HG02642 (cell line): Measurements from ENCODE around the gene RAB25.
"Not testable (repeated sequence)": the region's sequence is repeated elsewhere in the genome, so short reads cannot be mapped to it uniquely, and the experiment has no call there.

Source experiments
- ATAC-seq: cut with Tn5 transposase; IDR thresholded peaks from one replicate; pipeline ENCODE4 v1.9.1; 2021; ENCODE audit warnings: mild to moderate bottlenecking; ENCODE audit not compliant: unreplicated experiment, poor library complexity

The RAB25 gene

GRCh38 chr1:156060937-156061636 lies at the start of gene RAB25:
RAB25 (plus strand) TSS chr1:156061160; CDS start chr1:156061401, 241 bp downstream.
- no peak for ATAC-seq

- peak; percentile 72 for ATAC-seq
These were observed 48.7 kb upstream of the RAB25 start for GRCh38 chr1:156012051-156012817.

DNA sequence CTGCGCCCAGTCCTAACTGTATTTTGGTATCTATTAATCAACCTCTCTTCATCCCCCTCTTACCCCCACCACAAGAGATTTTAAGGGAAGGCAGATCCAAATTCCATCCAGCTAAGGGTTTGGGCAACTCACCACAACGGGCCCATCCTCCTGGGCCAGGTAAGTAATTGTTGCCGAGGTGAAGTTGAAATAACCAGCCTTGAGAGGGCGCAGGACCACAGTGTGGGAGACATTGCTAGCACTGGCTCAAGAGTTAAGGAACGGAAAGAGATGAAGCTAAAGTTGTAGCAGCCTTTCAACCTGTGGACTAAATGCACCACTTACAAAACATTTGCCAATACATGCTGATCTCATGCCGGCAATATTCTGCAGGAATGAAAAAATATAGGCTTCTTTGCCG lies 46.1 kb upstream of the RAB25 start:
- ATAC-seq: no peak

DNA sequence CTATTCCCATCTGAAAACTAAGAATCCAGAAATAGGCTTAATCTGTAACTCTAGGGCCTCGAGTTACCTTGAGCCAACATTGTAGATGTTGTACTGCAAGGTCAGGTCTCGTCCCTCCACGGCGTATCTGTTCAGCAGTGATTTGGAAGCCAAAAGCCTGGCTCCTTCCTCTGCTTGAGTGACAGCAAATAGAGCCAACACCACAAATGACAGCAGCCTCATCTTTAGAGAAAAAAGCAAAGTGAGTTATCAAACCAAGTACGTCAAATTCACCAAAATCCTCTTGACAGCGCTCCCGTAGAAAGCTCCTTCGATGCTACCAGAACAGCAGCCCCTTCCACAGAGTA lies 41.0 kb upstream of the RAB25 start:
- ATAC-seq: no peak

DNA sequence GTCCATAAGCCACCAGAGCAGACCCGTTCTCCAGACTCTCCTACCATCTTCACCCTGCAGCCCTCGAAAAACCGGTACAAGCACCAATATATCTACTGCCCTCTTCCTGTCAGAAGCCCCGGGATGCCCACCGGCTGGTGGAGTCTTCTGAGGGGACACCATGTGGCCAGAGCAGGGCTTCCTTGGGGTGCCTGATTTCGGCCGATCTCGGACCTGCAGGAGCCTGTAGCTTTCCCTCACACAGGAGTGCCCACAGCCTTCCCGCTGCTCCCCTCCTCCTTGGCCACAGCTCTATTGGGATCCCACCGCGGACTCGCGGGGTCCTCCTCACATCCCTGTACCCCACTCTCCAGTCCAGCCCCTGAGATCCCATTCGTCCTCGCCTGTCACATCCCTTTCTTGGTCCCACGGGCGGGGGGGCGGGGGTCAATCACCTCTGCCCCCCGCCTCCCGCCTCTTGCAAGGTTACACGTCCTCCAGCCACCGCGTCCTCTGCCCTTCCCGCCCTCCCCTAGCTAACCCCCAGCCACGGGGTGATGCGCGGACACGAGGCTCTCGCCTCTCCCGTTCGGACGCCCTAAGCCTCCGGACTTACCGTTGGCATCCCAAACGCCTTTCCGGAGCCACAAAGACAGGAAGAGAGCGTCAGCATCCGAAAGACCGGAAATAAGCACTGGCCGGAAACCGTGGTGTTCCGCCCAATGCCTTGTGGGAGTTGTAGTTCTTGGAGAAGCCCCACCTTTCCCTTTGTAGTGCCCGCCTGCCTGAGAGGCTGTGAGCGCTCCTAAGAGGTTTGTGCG lies 40.5 kb upstream of the RAB25 start, which contains the start of gene SSR2:
Gene SSR2 (minus strand): TSS at position 659 of the 800 bp plus-strand sequence. CDS start 784 bp downstream, outside the sequence.
- ATAC-seq: peak; percentile 96

DNA sequence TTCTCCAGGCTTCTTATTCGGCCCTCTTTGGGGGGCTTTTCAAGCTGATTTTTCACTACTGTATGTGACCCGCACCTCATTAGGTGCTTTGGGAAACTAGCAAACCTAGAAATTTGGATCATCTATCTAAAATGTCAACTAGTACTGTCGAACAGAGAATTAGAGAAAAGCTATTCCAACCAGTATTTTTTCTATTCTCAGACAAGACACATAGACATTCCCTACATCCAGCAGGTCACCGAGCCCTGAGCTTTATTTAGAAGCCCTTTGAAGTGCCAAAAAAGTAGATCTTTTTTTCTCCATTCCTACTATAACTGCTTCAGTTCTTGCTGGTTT lies 39.9 kb upstream of the RAB25 start:
- ATAC-seq: no peak

DNA sequence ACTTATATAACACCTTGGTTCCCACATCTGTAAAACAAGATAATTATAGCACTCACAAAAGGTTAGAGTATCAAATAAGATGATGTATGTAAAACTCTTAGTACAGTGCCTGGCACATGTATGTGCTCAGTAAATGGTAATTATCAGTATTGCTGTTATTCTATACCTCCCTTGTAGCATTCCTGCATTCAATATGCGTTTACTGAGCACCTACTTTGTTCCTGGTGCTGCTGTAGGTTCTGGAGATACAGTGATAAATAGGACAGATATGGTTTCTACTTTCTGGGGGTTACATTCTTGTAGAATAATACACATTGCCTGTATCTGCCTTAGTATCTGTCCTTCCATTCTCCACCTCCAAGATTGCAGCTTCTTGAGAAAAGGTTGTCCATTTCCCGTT lies 39.0 kb upstream of the RAB25 start:
- ATAC-seq: no peak

DNA sequence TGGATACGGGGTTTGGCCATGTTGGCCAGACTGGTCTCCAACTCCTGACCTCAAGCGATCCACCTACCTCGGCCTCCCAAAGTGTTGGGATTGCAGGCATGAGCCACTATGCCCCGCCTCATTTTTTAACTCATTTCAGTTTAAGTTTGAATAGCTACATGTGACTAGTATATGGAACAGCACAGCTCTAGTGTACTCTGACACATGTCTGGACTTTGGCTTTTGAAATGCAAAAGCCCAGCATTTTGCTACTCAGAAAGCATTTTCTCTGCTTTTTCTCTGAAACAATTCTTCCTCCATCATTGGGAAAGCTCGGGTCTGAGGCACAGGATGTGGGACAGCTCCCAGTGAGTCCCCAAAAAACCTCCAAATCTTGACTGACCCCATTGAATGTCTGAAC lies 36.2 kb upstream of the RAB25 start:
- ATAC-seq: no peak

- ATAC-seq: no peak
These were observed 35.1 kb upstream of the RAB25 start for GRCh38 chr1:156025876-156026275.

- no peak for ATAC-seq
These were observed 34.4 kb upstream of the RAB25 start for GRCh38 chr1:156026588-156026987.

- no peak for ATAC-seq
These were observed 27.9 kb upstream of the RAB25 start for GRCh38 chr1:156033011-156033410.

- ATAC-seq: not testable (repeated sequence)
These were observed 26.0 kb upstream of the RAB25 start for GRCh38 chr1:156034991-156035390.

DNA sequence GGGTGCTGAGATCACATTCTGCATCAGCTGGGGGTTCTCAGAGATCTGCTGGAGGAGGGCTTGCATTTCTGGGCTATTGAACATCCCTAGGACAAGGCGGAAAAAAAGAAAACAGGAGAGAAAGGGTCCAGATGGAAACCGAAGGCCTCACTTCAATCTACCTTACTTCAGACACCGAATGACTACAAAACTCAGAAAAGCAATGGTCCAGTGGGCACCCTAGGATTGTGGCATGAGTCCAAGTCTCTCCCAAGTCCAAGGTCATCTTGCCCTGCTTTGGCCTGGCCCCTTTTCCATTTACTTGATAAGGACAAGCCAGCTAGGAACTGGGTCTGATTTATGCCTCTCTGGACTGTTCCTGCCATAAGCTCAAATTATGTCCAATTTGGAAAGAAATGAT lies 18.1 kb upstream of the RAB25 start:
- no peak for ATAC-seq

DNA sequence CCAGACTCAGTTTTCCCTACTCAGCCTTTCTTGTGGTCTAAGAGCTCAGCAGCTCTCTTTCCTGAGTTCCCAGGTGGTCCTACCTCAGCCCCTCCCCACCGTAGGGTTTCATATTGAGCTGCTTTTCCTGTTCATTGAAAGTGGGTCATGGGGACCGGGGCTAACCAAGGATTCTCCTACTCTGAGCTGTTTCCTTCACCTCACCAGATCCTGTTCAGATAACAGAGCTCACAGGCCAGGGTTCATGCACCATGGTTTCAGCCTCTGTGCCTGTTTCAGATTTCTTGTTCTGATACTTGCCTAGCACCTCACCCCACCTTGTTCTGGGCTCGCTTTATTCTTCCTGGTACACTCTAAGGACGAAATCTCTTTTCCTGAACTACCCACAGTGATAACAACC lies 15.9 kb upstream of the RAB25 start:
- no peak for ATAC-seq

DNA sequence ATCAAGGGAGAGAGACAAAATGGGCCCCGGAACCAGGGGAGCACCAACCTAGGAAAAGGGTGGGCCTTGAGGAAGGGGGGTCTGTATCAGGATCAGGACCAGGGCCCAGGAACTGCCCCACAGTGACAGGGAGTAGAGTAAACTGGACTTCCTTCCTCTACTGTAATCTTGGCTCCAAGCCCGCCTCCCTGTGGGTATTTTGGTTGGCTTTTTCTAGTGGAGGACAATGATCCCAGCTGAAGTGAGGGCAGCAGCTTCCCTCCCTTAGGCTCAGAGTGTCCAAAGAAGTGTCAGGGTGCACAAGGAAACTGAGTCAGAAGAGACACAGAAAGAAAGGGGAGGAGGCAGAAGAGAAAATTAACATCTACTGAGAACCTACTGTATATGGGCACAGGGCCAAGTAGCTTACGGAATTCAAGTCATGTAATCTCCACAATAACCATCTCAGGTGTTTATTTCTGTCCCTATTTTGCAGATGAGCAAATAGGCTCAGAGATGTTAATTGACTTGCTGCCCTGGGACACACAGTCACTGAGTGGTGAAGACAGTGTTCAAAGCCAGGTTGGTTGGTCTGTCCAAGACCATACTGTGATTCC lies 12.2 kb upstream of the RAB25 start:
- ATAC-seq: no peak

DNA sequence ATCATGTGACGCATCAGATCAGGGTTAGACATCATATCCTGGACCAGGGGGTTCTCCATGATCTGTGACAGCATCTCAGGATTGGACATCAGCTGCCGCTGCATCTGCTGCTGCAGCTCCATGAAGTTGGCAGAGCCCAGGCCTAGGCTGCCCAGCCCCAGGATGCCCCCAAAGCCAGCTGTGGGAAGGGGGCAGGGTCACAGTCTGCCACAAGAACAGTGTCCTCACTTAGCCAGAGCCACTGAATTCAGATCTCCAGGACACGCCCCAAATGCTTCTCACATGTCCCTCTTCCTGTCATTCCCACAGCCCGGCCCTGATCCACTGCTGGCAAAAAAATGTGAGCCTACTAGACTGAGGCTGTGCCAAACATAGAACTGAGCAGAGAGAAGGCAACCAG lies 10.6 kb upstream of the RAB25 start:
- ATAC-seq: no peak

DNA sequence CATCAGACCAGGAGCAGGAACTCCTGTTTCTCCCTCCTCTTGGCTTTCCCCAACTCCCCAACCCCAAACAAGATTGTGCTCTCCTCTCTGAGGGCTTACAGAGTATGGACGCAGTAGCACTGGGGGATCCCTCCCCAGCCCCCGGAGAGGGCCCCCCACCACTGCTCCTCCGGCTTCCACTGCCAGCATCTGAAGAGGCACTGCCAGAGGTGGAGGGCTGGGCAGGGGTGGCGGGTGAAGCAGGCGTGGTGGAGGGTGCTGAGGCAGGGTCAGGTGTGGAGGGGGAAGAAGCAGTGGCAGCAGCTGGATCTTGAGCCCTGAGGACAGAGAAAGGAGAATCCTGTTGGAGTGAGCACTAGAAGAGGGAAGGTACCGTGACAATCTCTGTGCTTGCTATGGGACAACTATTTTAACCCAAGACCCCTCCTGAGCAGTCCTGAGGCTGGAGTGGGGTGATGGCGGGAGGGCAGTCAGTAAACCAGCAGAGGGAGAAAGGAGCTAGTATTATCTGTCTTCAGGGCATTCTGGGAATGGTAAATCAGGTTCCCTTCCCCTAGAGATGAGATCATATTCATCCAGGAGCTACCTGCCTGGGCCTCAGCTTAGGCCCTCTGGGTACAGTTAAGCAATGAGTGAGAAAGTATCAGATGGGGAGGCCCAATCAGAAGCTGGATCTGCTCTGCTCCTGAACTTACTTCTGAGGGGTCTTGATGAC lies 9.8 kb upstream of the RAB25 start:
- no peak for ATAC-seq

DNA sequence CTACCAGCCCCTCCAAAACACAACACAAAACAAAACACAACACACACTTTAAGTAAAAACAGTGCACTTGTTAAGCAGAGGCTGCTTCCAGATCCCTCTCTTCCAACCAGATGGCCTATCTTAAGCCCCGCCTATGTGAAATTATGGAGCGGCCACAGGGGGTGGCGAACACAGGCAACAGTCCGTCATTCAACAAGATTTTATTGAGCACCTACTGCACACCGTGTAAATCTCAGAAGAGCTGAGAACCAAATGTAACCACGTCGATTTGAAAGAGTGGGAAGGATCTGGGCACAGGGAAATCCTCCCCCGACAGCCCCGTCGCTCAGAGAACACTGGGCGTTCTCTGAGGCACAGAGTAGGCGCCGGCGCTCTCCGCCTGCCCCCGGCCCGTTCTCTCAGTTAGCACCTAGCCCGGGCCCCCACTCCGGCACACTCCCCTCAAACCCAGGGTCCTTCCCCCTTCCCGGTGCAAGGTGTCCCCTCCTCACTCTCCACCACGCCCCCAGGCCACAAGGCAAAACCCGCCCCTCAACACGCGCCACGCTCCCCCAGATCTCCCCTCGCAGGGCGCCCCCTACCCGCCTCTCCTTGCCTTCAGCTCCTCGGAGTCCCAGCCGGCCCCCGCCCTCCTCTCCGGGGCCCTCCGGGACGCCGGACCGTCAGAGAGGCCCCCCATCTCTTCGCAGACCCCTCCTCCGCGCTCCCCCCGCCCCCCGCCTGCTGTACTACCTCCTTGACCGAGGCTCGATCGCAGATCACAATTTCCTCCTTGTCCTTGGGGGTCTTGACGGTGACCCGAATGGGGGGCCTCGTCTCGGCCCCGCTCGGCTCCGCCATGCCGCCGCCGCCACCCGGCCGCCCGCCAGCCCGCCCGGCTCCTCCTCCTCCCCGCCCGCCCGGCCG lies 7.8 kb upstream of the RAB25 start:
- ATAC-seq: peak; percentile 22
